ENCODE results near the gene FER1L5. TPM values are rescaled to one million over a fixed set of nuclear protein-coding genes. Genes with fewer than 3 reads are reported as not detected.
A peak's percentile ranks its signal among the peaks of the same experiment; 100 is the strongest.

FER1L5 gene
- total and polyA plus RNA-seq, 8 donors = 0.93 to 3.2 (median 1.4) TPM

GRCh38 chr2:96683307-96683706, 40.7 kb downstream of the FER1L5 start:
- H3K27ac ChIP-seq = no peak overlapping the region
- intact Hi-C loops (cut with DNase I) = no loop called here
- ATAC-seq = no peak
- no peaks in the 10 kb centered on the region for H3K36me3 ChIP-seq
- FAIRE-seq = no peak
- no peak for TF ChIP-seq CTCF (IDR thresholded peaks at IDR 0.05)
- 94 to 96% methylated on average over 5 of the region's 5 CpGs for WGBS, 2 donors
- H3K4me1 ChIP-seq = peaks cover 5 to 17% (median 15%) of the 10 kb centered on the region in 3 donors
- no peak for DNase-seq
- H3K27me3 ChIP-seq = no peaks in the 10 kb centered on the region
- no peak overlapping the region for H3K4me3 ChIP-seq
- H3K9me3 ChIP-seq = no peaks in the 10 kb centered on the region

- DNase-seq = no peak
- Histone ChIP-seq H3K4me1 (peaks cover 5 to 17% (median 15%) of the 10 kb centered on the region in 3 donors), H3K9me3 (no peaks in the 10 kb centered on the region), H3K27me3 (no peaks in the 10 kb centered on the region), H3K4me3 (no peak overlapping the region), H3K27ac (no peak overlapping the region), H3K36me3 (no peaks in the 10 kb centered on the region)
- no peak for FAIRE-seq
- no peak for TF ChIP-seq CTCF (IDR thresholded peaks at IDR 0.05)
- WGBS, 2 donors = 69 to 72% methylated on average over 13 of the region's 13 CpGs
- intact Hi-C loops (cut with DNase I) = no loop called here
- peak in 3 of 4 donors; percentile 5 to 16 (median 11) for ATAC-seq
Measured at GRCh38 chr2:96683972-96684820, 41.6 kb downstream of the FER1L5 start.

GRCh38 chr2:96684883-96685576, 42.5 kb downstream of the FER1L5 start:
- no peak for TF ChIP-seq CTCF (IDR thresholded peaks at IDR 0.05)
- no peaks in the 10 kb centered on the region for H3K36me3 ChIP-seq
- H3K9me3 ChIP-seq = no peaks in the 10 kb centered on the region
- no peak for FAIRE-seq
- H3K27ac ChIP-seq = no peak overlapping the region
- no peaks in the 10 kb centered on the region for H3K27me3 ChIP-seq
- intact Hi-C loops (cut with DNase I) = no loop called here
- no peak for DNase-seq
- peaks cover 5 to 13% (median 10%) of the 10 kb centered on the region in 3 donors for H3K4me1 ChIP-seq
- peak; percentile 12 to 54 (median 26) for ATAC-seq
- no peak overlapping the region for H3K4me3 ChIP-seq
- WGBS, 2 donors = 43 to 50% methylated on average over 16 of the region's 16 CpGs

GRCh38 chr2:96685577-96686459, 43.3 kb downstream of the FER1L5 start:
- Histone ChIP-seq H3K4me1 (peaks cover 0 to 6% (median 2%) of the 10 kb centered on the region in 3 donors), H3K27ac (no peak overlapping the region), H3K9me3 (no peaks in the 10 kb centered on the region), H3K36me3 (no peaks in the 10 kb centered on the region), H3K4me3 (no peak overlapping the region), H3K27me3 (no peaks in the 10 kb centered on the region)
- no peak for TF ChIP-seq CTCF (IDR thresholded peaks at IDR 0.05)
- FAIRE-seq = no peak
- 65 to 70% methylated on average over 17 to 19 of the region's 19 CpGs for WGBS, 2 donors
- DNase-seq = peak in 2 of 6 donors; percentile 35 to 54
- peak in 3 of 4 donors; percentile 6 to 20 (median 17) for ATAC-seq
- intact Hi-C loops (cut with DNase I) = no loop called here

All from pancreas (tissue), 10 donors.